Measurements from ENCODE around the gene EMX1. TPM values are rescaled to one million over a fixed set of nuclear protein-coding genes. Genes with fewer than 3 reads are reported as not detected.

EMX1 gene
- under 1 TPM in 1 of 2 donors, not detected in 1; 0.31 TPM for total RNA-seq

DNA sequence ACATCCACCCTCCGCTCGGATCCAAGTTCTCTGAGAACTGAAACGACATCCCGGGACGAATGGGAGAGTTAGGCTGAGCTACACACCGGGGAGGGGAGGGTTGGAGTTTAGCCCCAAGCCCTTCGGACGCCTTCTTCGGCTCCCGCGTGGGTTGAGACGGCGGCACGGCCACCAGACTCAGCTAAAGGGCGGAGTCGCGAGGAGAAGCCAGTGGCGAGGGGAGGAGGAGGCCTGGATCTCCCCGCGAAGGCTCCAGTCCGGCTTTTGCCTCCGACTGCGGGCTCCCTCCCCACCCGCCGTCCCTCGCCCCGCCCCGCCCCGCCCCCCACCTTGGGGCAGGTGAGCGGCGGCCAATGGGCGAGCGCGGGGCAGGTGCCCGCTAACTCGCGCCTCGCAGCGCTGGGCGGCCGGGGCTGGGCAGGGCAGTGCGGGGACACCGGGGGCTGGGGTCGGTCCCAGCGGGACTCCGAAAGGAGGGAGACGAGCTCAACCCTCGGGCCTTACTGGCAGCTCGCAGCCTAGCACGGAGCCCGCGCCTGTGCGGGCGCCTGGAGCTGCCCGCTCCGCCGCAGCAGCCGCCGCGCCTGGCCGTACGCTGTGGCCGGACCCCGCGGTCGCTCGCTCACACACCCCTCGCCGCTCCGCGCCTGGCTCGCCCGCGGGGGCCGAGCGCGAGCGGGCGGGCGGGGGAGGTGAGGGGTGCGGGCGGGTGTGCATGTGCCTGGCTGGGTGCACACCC lies at the start of gene EMX1:
TSS of gene EMX1 (plus strand) at position 382 of the 739 bp plus-strand sequence. CDS start at position 716, 334 bp downstream.
- Histone ChIP-seq H3K27me3 (peaks cover 69 to 88% of the 10 kb centered on the region in 2 donors), H3K36me3 (no peaks in the 10 kb centered on the region), H3K4me1 (peaks cover 0 to 58% of the 10 kb centered on the region in 2 donors), H3K9me3 (no peaks in the 10 kb centered on the region), H3K4me3 (peak within 1 kb of the TSS; percentile 19 to 44), H3K27ac (no peak within 1 kb of the TSS)
- no peak for TF ChIP-seq CTCF (IDR thresholded peaks at IDR 0.05)
- DNase-seq (ENCODE audit: low spot score), result no peak

DNA sequence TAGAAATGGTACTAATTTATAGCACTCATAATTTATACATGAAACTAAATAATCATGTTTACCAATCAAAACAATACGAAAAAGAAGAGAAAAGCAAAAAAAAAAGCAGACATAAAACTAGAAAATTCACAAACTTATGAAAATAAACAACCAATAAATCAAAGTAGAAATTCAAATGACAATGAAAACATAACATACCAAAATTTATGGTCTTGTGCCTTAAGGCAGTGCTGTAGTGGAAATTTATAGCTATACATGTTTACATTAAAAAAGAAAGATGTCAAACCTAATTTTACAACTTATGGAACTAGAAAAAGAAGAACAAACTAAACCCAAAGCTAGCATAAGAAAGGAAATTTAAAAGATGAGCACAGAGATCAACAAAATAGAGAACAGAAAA lies 46.3 kb upstream of the EMX1 start:
- no peak overlapping the region for H3K4me3 ChIP-seq
- TF ChIP-seq CTCF (IDR thresholded peaks at IDR 0.05), result no peak
- H3K4me1 ChIP-seq, result no peaks in the 10 kb centered on the region
- no peaks in the 10 kb centered on the region for H3K27me3 ChIP-seq
- no peaks in the 10 kb centered on the region for H3K36me3 ChIP-seq
- H3K9me3 ChIP-seq, result peaks cover 0 to 5% of the 10 kb centered on the region in 2 donors
- H3K27ac ChIP-seq, result no peak overlapping the region
- DNase-seq (ENCODE audit: low spot score), result no peak

DNA sequence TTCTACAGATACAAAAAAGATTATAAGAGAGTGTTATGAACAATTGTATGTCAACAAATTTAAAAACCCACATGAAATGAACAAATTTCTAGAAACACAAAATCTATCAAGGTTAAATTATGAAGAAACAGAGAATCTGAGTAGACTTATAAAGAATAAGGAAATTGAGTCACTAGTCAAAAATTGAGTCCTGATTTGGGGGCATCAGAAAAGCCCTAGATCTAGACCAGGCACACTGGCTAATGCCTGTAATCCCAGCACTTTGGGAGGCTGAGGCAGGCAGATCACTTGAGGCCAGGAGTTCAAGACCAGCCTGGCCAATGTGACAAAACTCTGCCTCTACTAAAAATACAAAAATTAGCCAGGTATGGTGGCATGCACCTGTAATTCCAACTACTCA lies 45.4 kb upstream of the EMX1 start:
- H3K36me3 ChIP-seq, result no peaks in the 10 kb centered on the region
- no peak overlapping the region for H3K4me3 ChIP-seq
- H3K4me1 ChIP-seq, result no peaks in the 10 kb centered on the region
- peaks cover 0 to 5% of the 10 kb centered on the region in 2 donors for H3K9me3 ChIP-seq
- H3K27ac ChIP-seq, result no peak overlapping the region
- no peak for DNase-seq (ENCODE audit: low spot score)
- H3K27me3 ChIP-seq, result no peaks in the 10 kb centered on the region
- TF ChIP-seq CTCF (IDR thresholded peaks at IDR 0.05), result no peak

DNA sequence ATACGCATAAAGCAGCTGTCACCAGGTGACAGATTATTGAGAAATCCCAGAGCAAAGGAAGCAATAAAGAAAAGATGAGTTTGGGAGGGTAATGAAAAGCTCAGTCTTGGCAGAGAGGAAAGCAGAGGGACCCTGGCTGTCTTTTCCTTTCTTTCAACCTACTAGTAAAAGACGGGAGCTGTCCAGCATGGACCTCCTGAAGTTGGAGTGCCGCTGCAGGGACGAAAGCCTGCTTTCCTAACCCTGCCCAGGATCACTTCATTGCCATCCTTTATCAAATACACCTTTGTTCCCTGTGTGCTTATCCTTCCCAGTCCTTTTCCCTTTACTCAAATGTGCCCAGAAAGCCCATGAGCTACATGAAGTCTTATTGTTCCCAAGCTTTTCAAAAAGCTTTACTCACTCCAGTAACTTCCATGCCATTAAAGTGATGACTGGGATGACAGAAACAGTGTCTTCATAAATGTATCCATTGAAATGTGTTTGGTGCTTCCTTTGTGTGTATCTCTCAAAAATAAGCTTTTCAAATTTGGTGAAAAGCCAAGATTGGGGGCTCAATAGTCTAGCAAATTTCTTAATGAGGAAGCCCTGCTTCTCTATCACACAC lies 33.9 kb upstream of the EMX1 start:
- DNase-seq (ENCODE audit: low spot score), result no peak
- no peaks in the 10 kb centered on the region for H3K9me3 ChIP-seq
- H3K27ac ChIP-seq, result no peak overlapping the region
- no peak for TF ChIP-seq CTCF (IDR thresholded peaks at IDR 0.05)
- no peaks in the 10 kb centered on the region for H3K36me3 ChIP-seq
- H3K27me3 ChIP-seq, result no peaks in the 10 kb centered on the region
- no peak overlapping the region for H3K4me3 ChIP-seq
- H3K4me1 ChIP-seq, result peaks cover 0 to 14% of the 10 kb centered on the region in 2 donors

- peak overlapping the region; percentile 85 to 95 for H3K27ac ChIP-seq
Measured at GRCh38 chr2:72886505-72887031, 30.8 kb upstream of the EMX1 start.

More at GRCh38 chr2:72886505-72887031, 30.8 kb upstream of the EMX1 start:
- no peak for DNase-seq (ENCODE audit: low spot score)
- TF ChIP-seq CTCF (IDR thresholded peaks at IDR 0.05), result no peak
- peak overlapping the region; percentile 56 to 81 for H3K4me3 ChIP-seq
- peaks cover 4% of the 10 kb centered on the region for H3K36me3 ChIP-seq
- no peaks in the 10 kb centered on the region for H3K27me3 ChIP-seq
- peaks cover 0 to 29% of the 10 kb centered on the region in 2 donors for H3K4me1 ChIP-seq
- no peaks in the 10 kb centered on the region for H3K9me3 ChIP-seq

Measured in right atrium auricular region (tissue), 2 donors.